Stromal cell of bone marrow (primary cell): Measurements from ENCODE around the gene LGSN.
"Not testable (repeated sequence)": the region's sequence is repeated elsewhere in the genome, so short reads cannot be mapped to it uniquely, and the experiment has no call there.

Experiments used
- DNase-seq: peaks from one replicate; pipeline ENCODE4 v3.0.0-alpha.2; 2012; ENCODE audit warnings: low read depth

LGSN gene

DNA sequence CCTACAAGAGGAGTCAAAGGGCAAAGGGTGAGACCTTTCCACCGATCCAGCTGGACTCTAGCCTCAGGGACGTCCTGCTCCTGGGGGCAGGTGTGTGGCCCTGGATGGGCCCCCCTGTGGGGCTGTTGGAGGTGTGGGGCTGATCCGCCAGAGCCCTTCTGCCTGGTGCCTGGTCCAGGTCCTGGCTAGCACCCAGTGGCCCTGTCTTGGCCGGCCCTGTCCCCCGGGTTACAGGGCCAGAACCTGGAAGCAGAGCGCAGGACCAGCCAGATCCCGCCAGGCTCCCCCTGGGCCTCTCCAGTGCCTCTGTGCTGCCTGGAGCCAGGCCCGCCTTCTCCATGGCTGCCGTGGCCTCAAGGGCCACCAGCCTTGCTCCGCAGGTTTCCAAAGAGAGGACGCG, 89.3 kb downstream of the LGSN start:
- DNase-seq, result not testable (repeated sequence)

DNA sequence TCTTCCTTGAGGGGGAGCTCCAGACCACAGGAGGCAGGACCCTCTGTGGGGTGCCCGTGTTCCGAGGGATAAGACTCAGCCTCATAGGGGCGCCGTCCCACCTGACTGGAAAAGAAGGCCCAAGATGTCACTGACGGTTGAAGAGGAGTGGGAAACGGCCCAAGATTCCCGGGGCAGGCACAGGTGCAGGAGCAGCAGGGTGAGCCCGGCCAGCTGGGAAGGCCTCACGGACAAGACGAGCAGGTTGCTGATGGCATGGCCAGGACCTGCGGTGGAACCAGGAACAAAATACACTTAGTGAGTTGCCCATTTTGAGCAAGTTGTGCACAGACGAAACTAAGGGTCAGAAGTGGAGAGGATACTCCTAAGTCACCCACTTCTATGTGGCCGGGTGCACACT, 89.8 kb downstream of the LGSN start:
- not testable (repeated sequence) for DNase-seq

DNA sequence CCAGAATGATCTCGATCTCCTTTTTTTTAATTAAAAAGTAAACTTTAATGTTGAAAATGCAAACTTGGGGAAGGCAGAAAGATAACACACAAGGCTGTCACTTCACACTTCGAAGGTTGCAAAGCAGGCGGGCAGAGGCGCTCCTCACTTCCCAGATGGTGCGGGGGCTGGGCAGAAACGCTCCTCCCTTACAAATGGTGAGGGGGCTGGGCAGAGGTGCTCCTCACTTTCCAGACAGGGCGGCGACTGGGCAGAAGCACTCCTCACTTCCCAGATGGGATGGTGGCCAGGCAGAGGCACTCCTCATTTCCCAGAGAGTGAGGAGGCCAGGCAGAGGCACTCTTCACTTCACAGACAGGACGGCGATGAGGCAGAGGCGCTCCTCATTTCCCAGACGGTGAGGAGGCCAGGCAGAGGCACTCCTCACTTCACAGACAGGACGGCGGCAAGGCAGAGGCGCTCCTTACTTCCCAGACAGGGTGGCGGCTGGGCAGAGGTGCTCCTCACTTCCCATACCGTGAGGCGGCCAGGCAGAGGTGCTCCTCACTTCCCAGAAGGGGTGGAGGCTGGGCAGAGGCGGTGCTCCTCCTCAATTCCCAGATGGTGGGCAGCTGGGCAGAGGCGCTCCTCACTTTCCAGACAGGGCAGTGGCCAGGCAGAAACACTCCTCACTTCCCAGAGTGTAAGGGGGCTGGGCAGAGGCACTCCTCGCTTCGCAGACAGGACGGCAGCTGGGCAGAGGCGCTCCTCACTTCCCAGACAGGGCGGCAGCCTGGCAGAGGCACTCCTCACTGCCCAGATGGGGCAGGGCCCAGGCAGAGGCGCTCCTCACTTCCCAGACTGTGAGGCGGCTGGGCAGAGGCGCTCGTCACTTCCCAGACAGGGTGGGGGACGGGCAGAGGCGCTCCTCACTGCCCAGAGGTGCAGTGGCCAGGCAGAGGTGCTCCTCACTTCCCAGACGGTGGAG, 91.6 kb downstream of the LGSN start:
- not testable (repeated sequence) for DNase-seq

DNA sequence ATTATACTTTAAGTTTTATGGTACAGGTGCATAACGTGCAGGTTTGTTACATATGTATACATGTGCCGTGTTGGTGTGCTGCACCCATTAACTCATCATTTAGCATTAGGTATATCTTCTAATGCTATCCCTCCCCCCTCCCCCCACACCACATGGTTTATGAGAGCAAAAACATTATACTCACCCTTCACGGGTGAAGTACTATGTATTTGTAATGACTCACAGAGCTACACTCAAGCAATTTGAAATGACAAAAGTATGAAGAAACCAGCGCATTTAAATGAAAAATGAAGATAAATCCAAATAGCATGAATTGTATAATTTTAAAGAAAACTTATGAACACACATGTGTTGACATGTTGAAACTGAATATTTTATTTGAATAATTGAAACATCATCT, 93.8 kb downstream of the LGSN start:
- DNase-seq, result not testable (repeated sequence)
